Measurements from ENCODE around the gene CLCN2.
A peak's percentile ranks its signal among the peaks of the same experiment; 100 is the strongest.

The CLCN2 gene

GRCh38 chr3:184361532-184361931 is at the start of gene CLCN2, which contains the start of gene POLR2H:
Gene CLCN2, minus strand, starts transcription at chr3:184361605. Its CDS starts 126 bp downstream, at chr3:184361479.
Gene POLR2H, plus strand, starts transcription at chr3:184361710. Its CDS starts 1,783 bp downstream, at chr3:184363493.
- Histone ChIP-seq H3K4me1 (ENCODE audit: insufficient read depth, low read length) (peaks cover 8% of the 10 kb centered on the region), H3K9me3 (ENCODE audit: control insufficient read depth, insufficient read depth, low read length) (no peaks in the 10 kb centered on the region), H3K9ac (ENCODE audit: low read depth, low read length) (peak within 1 kb of the TSS; percentile 85), H3K36me3 (ENCODE audit: insufficient read depth, low read length) (no peaks in the 10 kb centered on the region)

- Histone ChIP-seq H3K9ac (ENCODE audit: low read depth, low read length) (no peak overlapping the region), H3K36me3 (ENCODE audit: insufficient read depth, low read length) (no peaks in the 10 kb centered on the region), H3K9me3 (ENCODE audit: control insufficient read depth, insufficient read depth, low read length) (no peaks in the 10 kb centered on the region; the same call in 1 of the 2 replicates), H3K4me1 (ENCODE audit: insufficient read depth, low read length) (peaks cover 3% of the 10 kb centered on the region; the same call in 1 of the 2 replicates)
Measured at GRCh38 chr3:184409946-184410500, 48.6 kb upstream of the CLCN2 start.

- no peaks in the 10 kb centered on the region for H3K36me3 ChIP-seq (ENCODE audit: insufficient read depth, low read length)
- no peak overlapping the region for H3K9ac ChIP-seq (ENCODE audit: low read depth, low read length)
- no peaks in the 10 kb centered on the region; the same call in 1 of the 2 replicates for H3K9me3 ChIP-seq (ENCODE audit: control insufficient read depth, insufficient read depth, low read length)
- H3K4me1 ChIP-seq (ENCODE audit: insufficient read depth, low read length): no peaks in the 10 kb centered on the region; the same call in 1 of the 2 replicates
Measured at GRCh38 chr3:184409331-184409926, 48.0 kb upstream of the CLCN2 start.

- no peaks in the 10 kb centered on the region for H3K36me3 ChIP-seq (ENCODE audit: insufficient read depth, low read length)
- H3K9me3 ChIP-seq (ENCODE audit: control insufficient read depth, insufficient read depth, low read length): no peaks in the 10 kb centered on the region
- no peak overlapping the region for H3K9ac ChIP-seq (ENCODE audit: low read depth, low read length)
- H3K4me1 ChIP-seq (ENCODE audit: insufficient read depth, low read length): no peaks in the 10 kb centered on the region
Measured at GRCh38 chr3:184405075-184406030, 43.9 kb upstream of the CLCN2 start.

- no peaks in the 10 kb centered on the region for H3K4me1 ChIP-seq (ENCODE audit: insufficient read depth, low read length)
- no peaks in the 10 kb centered on the region for H3K9me3 ChIP-seq (ENCODE audit: control insufficient read depth, insufficient read depth, low read length)
- no peaks in the 10 kb centered on the region for H3K36me3 ChIP-seq (ENCODE audit: insufficient read depth, low read length)
- no peak overlapping the region for H3K9ac ChIP-seq (ENCODE audit: low read depth, low read length)
Measured at GRCh38 chr3:184399410-184399809, 38.0 kb upstream of the CLCN2 start.

- Histone ChIP-seq H3K9ac (ENCODE audit: low read depth, low read length) (no peak overlapping the region), H3K36me3 (ENCODE audit: insufficient read depth, low read length) (no peaks in the 10 kb centered on the region), H3K9me3 (ENCODE audit: control insufficient read depth, insufficient read depth, low read length) (no peaks in the 10 kb centered on the region), H3K4me1 (ENCODE audit: insufficient read depth, low read length) (no peaks in the 10 kb centered on the region)
Measured at GRCh38 chr3:184395320-184395660, 33.9 kb upstream of the CLCN2 start.

GRCh38 chr3:184391266-184391665 is 29.9 kb upstream of the CLCN2 start:
- H3K4me1 ChIP-seq (ENCODE audit: insufficient read depth, low read length): no peaks in the 10 kb centered on the region
- no peak overlapping the region for H3K9ac ChIP-seq (ENCODE audit: low read depth, low read length)
- no peaks in the 10 kb centered on the region for H3K9me3 ChIP-seq (ENCODE audit: control insufficient read depth, insufficient read depth, low read length)
- H3K36me3 ChIP-seq (ENCODE audit: insufficient read depth, low read length): no peaks in the 10 kb centered on the region

GRCh38 chr3:184389935-184390528 is 28.6 kb upstream of the CLCN2 start:
- Histone ChIP-seq H3K9me3 (ENCODE audit: control insufficient read depth, insufficient read depth, low read length) (no peaks in the 10 kb centered on the region), H3K36me3 (ENCODE audit: insufficient read depth, low read length) (no peaks in the 10 kb centered on the region), H3K4me1 (ENCODE audit: insufficient read depth, low read length) (no peaks in the 10 kb centered on the region), H3K9ac (ENCODE audit: low read depth, low read length) (no peak overlapping the region)

- Histone ChIP-seq H3K36me3 (ENCODE audit: insufficient read depth, low read length) (no peaks in the 10 kb centered on the region), H3K4me1 (ENCODE audit: insufficient read depth, low read length) (no peaks in the 10 kb centered on the region), H3K9me3 (ENCODE audit: control insufficient read depth, insufficient read depth, low read length) (no peaks in the 10 kb centered on the region), H3K9ac (ENCODE audit: low read depth, low read length) (no peak overlapping the region)
Measured at GRCh38 chr3:184389384-184389783, 28.0 kb upstream of the CLCN2 start.

- Histone ChIP-seq H3K9ac (ENCODE audit: low read depth, low read length) (no peak overlapping the region), H3K4me1 (ENCODE audit: insufficient read depth, low read length) (no peaks in the 10 kb centered on the region)
Measured at GRCh38 chr3:184388936-184389230, 27.5 kb upstream of the CLCN2 start.

GRCh38 chr3:184388164-184388935 is 26.9 kb upstream of the CLCN2 start:
- H3K4me1 ChIP-seq (ENCODE audit: insufficient read depth, low read length): no peaks in the 10 kb centered on the region
- no peaks in the 10 kb centered on the region for H3K9me3 ChIP-seq (ENCODE audit: control insufficient read depth, insufficient read depth, low read length)
- no peak overlapping the region for H3K9ac ChIP-seq (ENCODE audit: low read depth, low read length)
- H3K36me3 ChIP-seq (ENCODE audit: insufficient read depth, low read length): no peaks in the 10 kb centered on the region

More at GRCh38 chr3:184388936-184389230, 27.5 kb upstream of the CLCN2 start:
- no peaks in the 10 kb centered on the region for H3K36me3 ChIP-seq (ENCODE audit: insufficient read depth, low read length)
- H3K9me3 ChIP-seq (ENCODE audit: control insufficient read depth, insufficient read depth, low read length): no peaks in the 10 kb centered on the region

GRCh38 chr3:184387174-184387714 is 25.8 kb upstream of the CLCN2 start:
- H3K9me3 ChIP-seq (ENCODE audit: control insufficient read depth, insufficient read depth, low read length): no peaks in the 10 kb centered on the region
- no peaks in the 10 kb centered on the region for H3K4me1 ChIP-seq (ENCODE audit: insufficient read depth, low read length)
- no peak overlapping the region for H3K9ac ChIP-seq (ENCODE audit: low read depth, low read length)
- no peaks in the 10 kb centered on the region for H3K36me3 ChIP-seq (ENCODE audit: insufficient read depth, low read length)

GRCh38 chr3:184386047-184386806 is 24.8 kb upstream of the CLCN2 start:
- Histone ChIP-seq H3K4me1 (ENCODE audit: insufficient read depth, low read length) (no peaks in the 10 kb centered on the region), H3K36me3 (ENCODE audit: insufficient read depth, low read length) (no peaks in the 10 kb centered on the region), H3K9me3 (ENCODE audit: control insufficient read depth, insufficient read depth, low read length) (no peaks in the 10 kb centered on the region), H3K9ac (ENCODE audit: low read depth, low read length) (no peak overlapping the region)

Data from ES-I3 (cell line).